DOHH2 (cell line): ENCODE measurements around the gene WNT5B.

Experiments
- CTCF ChIP-seq: fragments of 200-600 bp; sonication (generic); IDR thresholded peaks from one replicate; pipeline ENCODE4 v1.5.1; 2014; ENCODE audit warnings: antibody characterized with exemption, mild to moderate bottlenecking, low read depth, low read length; ENCODE audit not compliant: poor library complexity, severe bottlenecking
- EZH2phosphoT487 ChIP-seq: fragments of 200-600 bp; sonication (generic); IDR thresholded peaks from 2 replicates; pipeline ENCODE4 v1.6.1; 2017; ENCODE audit warnings: borderline replicate concordance, mild to moderate bottlenecking, antibody characterized with exemption, low read length, moderate library complexity, mixed read lengths

GRCh38 chr12:1643043-1643442 lies 14.0 kb downstream of the WNT5B start:
- TF ChIP-seq CTCF = no peak
- TF ChIP-seq EZH2phosphoT487 = no peak
